ENCODE results near the gene CIRBP. TPM values are rescaled to one million over a fixed set of nuclear protein-coding genes. Genes with fewer than 3 reads are reported as not detected.

The CIRBP gene
- total RNA-seq, 4 donors from 2014 or later, result 389 to 640 (median 576) TPM

DNA sequence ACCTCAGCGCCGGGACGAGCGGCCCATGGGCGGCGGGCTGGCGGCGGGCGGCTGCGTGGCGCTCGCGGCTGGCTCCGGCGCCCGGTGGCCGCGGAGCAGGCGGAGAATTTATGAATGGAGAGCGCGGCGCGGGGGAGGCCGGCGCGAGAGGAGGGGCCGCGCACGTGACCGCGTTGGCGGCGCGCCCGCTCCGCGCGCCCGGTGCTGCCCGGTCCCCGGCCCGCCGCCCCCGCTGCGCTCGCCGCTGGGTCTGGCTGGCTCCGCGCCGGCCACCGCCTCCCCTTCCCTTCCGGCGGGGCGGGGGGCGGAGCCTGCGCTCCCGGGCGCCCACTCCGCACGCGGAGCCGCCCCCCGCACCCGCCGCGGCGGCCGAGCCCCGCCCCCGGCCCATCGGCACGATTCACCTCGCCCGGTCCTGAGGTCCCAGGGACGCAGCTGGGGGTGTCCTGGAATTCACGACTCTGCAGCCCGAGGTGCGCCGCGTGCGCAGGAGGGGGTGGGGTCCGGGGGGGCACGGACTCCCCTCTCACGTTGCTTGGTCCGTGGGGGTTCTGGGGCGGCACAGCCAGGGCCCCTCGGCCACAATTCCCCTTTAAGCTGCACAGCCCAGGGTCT is 31.3 kb upstream of the CIRBP start, which contains the start of gene CBARP:
Gene CBARP, minus strand, starts transcription at position 252 of the 615 bp plus-strand sequence. CDS start 1,905 bp downstream, outside the sequence.
- 1% methylated on average over 12 of the region's 87 CpGs; no CpG with 5 or more reads in 1 of the 2 donors for WGBS, 2 donors
- Histone ChIP-seq H3K27ac (peak within 1 kb of the TSS; percentile 94 to 99 (median 96)), H3K36me3 (peaks cover 0 to 13% (median 0%) of the 10 kb centered on the region in 3 donors), H3K4me3 (peak within 1 kb of the TSS; percentile 40 to 67 (median 54)), H3K27me3 (no peaks in the 10 kb centered on the region), H3K4me1 (peaks cover 5 to 74% (median 39%) of the 10 kb centered on the region in 4 donors), H3K9me3 (no peaks in the 10 kb centered on the region)
- TF ChIP-seq EP300 (IDR thresholded peaks at IDR 0.05) (no peak), POLR2A (IDR thresholded peaks at IDR 0.05) (peak in 1 of 2 donors; percentile 37)
- TF ChIP-seq, protein P1, sequence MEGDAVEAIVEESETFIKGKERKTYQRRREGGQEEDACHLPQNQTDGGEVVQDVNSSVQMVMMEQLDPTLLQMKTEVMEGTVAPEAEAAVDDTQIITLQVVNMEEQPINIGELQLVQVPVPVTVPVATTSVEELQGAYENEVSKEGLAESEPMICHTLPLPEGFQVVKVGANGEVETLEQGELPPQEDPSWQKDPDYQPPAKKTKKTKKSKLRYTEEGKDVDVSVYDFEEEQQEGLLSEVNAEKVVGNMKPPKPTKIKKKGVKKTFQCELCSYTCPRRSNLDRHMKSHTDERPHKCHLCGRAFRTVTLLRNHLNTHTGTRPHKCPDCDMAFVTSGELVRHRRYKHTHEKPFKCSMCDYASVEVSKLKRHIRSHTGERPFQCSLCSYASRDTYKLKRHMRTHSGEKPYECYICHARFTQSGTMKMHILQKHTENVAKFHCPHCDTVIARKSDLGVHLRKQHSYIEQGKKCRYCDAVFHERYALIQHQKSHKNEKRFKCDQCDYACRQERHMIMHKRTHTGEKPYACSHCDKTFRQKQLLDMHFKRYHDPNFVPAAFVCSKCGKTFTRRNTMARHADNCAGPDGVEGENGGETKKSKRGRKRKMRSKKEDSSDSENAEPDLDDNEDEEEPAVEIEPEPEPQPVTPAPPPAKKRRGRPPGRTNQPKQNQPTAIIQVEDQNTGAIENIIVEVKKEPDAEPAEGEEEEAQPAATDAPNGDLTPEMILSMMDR (IDR thresholded peaks at IDR 0.05), result no peak
- DNase-seq (ENCODE audit: low spot score in 2 of 2), result no peak

GRCh38 chr19:1238369-1239303 is 30.5 kb upstream of the CIRBP start:
- WGBS, 2 donors, result 57 to 59% methylated on average over 29 to 31 of the region's 34 CpGs
- no peak for DNase-seq (ENCODE audit: low spot score in 2 of 2)
- Histone ChIP-seq H3K27ac (peak overlapping the region; percentile 94 to 99 (median 96)), H3K36me3 (peaks cover 0 to 13% (median 0%) of the 10 kb centered on the region in 3 donors), H3K4me1 (peaks cover 5 to 74% (median 37%) of the 10 kb centered on the region in 4 donors), H3K9me3 (no peaks in the 10 kb centered on the region), H3K4me3 (peak overlapping the region; percentile 26 to 67 (median 40)), H3K27me3 (no peaks in the 10 kb centered on the region)
- TF ChIP-seq, protein P1 (IDR thresholded peaks at IDR 0.05), result no peak
- TF ChIP-seq EP300 (IDR thresholded peaks at IDR 0.05) (peak in 1 of 2 donors; percentile 33), POLR2A (IDR thresholded peaks at IDR 0.05) (no peak)

GRCh38 chr19:1239420-1239795 is 29.7 kb upstream of the CIRBP start:
- TF ChIP-seq EP300 (IDR thresholded peaks at IDR 0.05) (no peak), POLR2A (IDR thresholded peaks at IDR 0.05) (no peak)
- TF ChIP-seq, protein P1 (IDR thresholded peaks at IDR 0.05), result no peak
- Histone ChIP-seq H3K27me3 (no peaks in the 10 kb centered on the region), H3K36me3 (peaks cover 0 to 8% (median 0%) of the 10 kb centered on the region in 3 donors), H3K4me1 (peaks cover 5 to 76% (median 43%) of the 10 kb centered on the region in 4 donors), H3K4me3 (no peak overlapping the region), H3K27ac (peak overlapping the region; percentile 94 to 99 (median 96)), H3K9me3 (no peaks in the 10 kb centered on the region)
- 80 to 82% methylated on average over 11 of the region's 11 CpGs for WGBS, 2 donors
- no peak for DNase-seq (ENCODE audit: low spot score in 2 of 2)

DNA sequence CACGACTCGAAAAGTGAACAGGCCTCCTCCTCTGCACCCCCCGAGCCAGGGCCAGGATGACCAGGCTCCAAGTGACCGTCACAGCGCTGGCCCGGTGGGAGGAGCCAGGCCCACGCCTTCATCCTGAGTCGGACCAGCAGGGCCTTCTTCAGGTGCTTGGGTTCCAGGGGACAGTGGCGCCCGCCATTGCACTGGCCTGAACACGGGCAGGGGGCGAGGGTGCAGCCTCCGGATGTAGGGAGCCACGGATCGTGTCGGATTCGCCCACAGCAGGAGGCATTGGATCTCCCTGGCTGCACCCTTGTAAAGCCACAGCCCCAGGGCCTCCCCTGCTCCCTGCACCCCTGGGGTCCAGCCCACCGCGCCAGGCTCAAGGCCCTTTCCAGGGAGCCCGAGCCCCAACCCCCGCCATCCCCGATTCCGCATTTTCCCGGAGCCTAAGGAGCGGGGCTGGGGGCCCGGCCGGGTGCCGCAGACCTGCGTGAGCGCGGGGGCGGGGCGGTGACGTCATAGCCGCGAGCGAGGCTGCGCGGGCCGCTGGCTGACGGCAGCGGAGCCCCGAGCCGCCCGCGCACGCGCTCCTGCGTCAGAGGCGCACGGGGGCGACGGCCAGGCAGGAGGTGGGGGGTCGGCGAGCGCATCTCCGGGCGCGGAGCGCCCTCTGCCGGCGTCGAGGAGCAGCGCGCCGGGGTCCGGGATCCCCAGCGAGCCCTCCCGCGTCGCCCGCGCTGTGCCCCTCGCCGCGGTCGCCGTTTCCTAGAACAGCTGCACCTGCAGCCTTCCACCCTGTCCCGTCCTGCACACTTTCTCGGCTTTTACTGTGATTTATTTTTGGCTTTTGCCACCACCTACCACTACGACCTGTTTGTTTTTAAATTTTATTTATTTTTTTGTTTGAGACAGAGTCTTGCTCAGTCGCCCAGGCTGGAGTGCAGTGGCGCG is 29.1 kb upstream of the CIRBP start:
- peak; percentile 24 to 82 for TF ChIP-seq EP300 (IDR thresholded peaks at IDR 0.05)
- TF ChIP-seq, protein P1 (IDR thresholded peaks at IDR 0.05), result peak; percentile 91 to 100 (median 99)
- TF ChIP-seq POLR2A (IDR thresholded peaks at IDR 0.05), result peak in 1 of 2 donors; percentile 77
- peak overlapping the region; percentile 95 to 99 (median 98) for H3K27ac ChIP-seq
- H3K4me1 ChIP-seq, result peaks cover 5 to 83% (median 49%) of the 10 kb centered on the region in 4 donors
- H3K27me3 ChIP-seq, result no peaks in the 10 kb centered on the region
- peaks cover 0 to 3% (median 0%) of the 10 kb centered on the region in 3 donors for H3K36me3 ChIP-seq
- WGBS, 2 donors, result 8 to 17% methylated on average over 36 to 76 of the region's 84 CpGs
- H3K9me3 ChIP-seq, result no peaks in the 10 kb centered on the region
- peak; percentile 79 to 80 for DNase-seq (ENCODE audit: low spot score in 2 of 2)
- H3K4me3 ChIP-seq, result peak overlapping the region in 2 of 4 donors; percentile 34 to 94
